H1 (cell line): Measurements from ENCODE around the gene NOB1. TPM values are rescaled to one million over a fixed set of nuclear protein-coding genes. Genes with fewer than 3 reads are reported as not detected.

Source experiments
- TEAD4 ChIP-seq: IDR thresholded peaks from 2 replicates; pipeline ENCODE4 v1.6.1; 2012; ENCODE audit warnings: low read depth, low read length, inconsistent platforms, mixed read lengths
- polyA plus RNA-seq, 7 experiments: library from polyadenylated mRNA; depleted of rRNA in 3 of 7; stranded (reverse) in 5 of 7; unstranded in 2 of 7; fragments of >200 nt in 5 of 7; fragments of 200-250 nt in 2 of 7; gene quantifications; 1 replicate in 5 of 7; 2 replicates in 1 of 7; 4 replicates in 1 of 7; pipeline versions ENCODE4 v1.2.1 to v1.2.3, GENCODE V29; 2011 to 2013; ENCODE audit warnings: missing spikeins in 2 of 7, mixed read lengths in 2 of 7
- small RNA-seq: library from polyadenylated mRNA; stranded (forward); fragments of <200 nt; extraction: miRNeasy Mini kit (QIAGEN cat#:217004); gene quantifications from one replicate; pipeline ENCODE3, GENCODE V24; 2013; ENCODE audit not compliant: insufficient read depth
- total RNA-seq: library from RNA; stranded (reverse); fragmentation: NEBNext Ultra II Directional; extraction: Animal tissue kit (Norgen Biotek cat#: 25700); gene quantifications from 2 replicates; pipeline ENCODE4 v1.2.1, GENCODE V29; 2021

NOB1 gene
- total and polyA plus RNA-seq, 2 of the 8 experiments (the other 6 are each of a cell fraction or from before 2014, with no cell fraction given), result 88.2 to 108 TPM

DNA sequence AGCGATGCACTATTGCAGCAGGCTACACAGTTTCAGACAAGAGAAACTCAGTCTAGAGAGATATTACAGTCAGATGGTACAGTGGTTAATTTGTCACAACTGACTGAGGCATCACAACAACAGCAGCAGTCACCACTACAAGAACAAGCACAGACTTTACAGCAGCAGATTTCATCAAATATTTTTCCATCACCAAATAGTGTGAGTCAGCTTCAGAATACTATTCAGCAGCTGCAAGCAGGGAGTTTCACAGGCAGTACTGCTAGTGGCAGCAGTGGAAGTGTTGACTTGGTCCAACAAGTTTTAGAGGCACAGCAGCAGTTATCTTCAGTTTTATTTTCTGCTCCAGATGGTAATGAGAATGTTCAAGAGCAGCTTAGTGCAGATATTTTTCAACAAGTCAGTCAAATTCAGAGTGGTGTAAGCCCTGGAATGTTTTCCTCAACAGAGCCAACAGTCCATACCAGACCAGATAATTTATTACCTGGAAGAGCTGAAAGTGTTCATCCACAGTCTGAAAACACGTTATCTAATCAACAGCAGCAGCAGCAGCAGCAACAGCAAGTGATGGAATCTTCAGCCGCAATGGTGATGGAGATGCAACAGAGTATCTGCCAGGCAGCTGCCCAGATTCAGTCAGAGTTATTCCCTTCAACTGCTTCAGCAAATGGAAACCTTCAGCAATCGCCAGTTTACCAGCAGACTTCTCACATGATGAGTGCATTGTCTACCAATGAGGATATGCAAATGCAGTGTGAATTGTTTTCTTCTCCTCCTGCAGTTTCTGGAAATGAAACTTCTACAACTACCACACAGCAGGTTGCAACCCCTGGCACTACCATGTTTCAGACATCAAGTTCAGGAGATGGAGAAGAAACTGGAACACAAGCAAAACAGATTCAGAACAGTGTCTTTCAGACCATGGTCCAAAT lies 62.5 kb downstream of the NOB1 start (continued):
- TF ChIP-seq TEAD4, result no peak
- TF ChIP-seq, all 59 proteins: peak for 0

Small RNA genes within 50 kb of the gene (small RNA-seq; reads per million reads assigned to genes)
- not detected for gene RF00091

Other genes starting within 250 kb of the NOB1 start
- gene NFAT5, start 189.0 kb downstream of the NOB1 start, total RNA-seq, result 25.4 and 29.0 TPM in 2 replicates
- 6.0 and 8.9 TPM in 2 replicates for gene NFAT5, start 189.0 kb downstream of the NOB1 start, polyA plus RNA-seq (2011; rRNA removed)
- 45.3 and 45.7 TPM in 2 replicates for gene NQO1, start 28.4 kb downstream of the NOB1 start, total RNA-seq
- gene NQO1, start 28.4 kb downstream of the NOB1 start, polyA plus RNA-seq (2011; rRNA removed), result 24.6 and 32.7 TPM in 2 replicates
- gene WWP2, start 7.4 kb upstream of the NOB1 start, total RNA-seq, result 42.2 and 44.3 TPM in 2 replicates
- 14.1 and 37.6 TPM in 2 replicates for gene WWP2, start 7.4 kb upstream of the NOB1 start, polyA plus RNA-seq (2011; rRNA removed)
- 0.92 and 1.4 TPM in 2 replicates for gene CLEC18A, start 196.4 kb upstream of the NOB1 start, total RNA-seq
- 1.3 and 1.9 TPM in 2 replicates for gene CLEC18A, start 196.4 kb upstream of the NOB1 start, polyA plus RNA-seq (2011; rRNA removed)